ENCODE data around the gene TMEM200A. TPM values are rescaled to one million over a fixed set of nuclear protein-coding genes. Genes with fewer than 3 reads are reported as not detected.

The TMEM200A gene
- polyA plus RNA-seq, 1 donor from 2014 or later, result 31.3 TPM

DNA sequence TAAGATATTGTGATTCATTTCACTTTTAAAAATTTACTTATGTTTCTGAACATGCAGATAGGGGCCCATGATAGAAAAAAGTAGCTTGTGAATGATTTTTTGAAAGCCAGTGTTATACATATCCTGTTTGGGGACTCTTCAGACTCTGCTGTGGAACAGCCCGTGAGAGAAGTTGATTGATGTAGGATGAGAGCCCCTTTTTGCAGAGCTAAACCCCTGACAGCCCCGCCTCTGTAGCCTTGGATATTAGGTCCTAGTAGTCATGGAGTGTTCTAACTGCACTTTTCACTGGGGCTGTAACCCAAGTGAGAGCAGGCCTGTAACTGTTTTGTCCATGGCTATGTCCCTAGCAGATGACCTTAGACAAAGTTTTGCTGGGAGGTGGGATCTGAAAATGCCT is 8.2 kb downstream of the TMEM200A start:
- H3K9ac ChIP-seq (ENCODE audit: low read length), result no peak overlapping the region
- peaks cover 5% of the 10 kb centered on the region for H3K79me2 ChIP-seq (replicated peaks; ENCODE audit: insufficient read depth, low read length)
- no peaks in the 10 kb centered on the region for H4K20me1 ChIP-seq (ENCODE audit: insufficient read depth)
- H3K27me3 ChIP-seq (ENCODE audit: insufficient read depth, low read depth, low read length), result no peaks in the 10 kb centered on the region
- H3K27ac ChIP-seq (ENCODE audit: low read length), result no peak overlapping the region
- H3K9me3 ChIP-seq (ENCODE audit: low read length), result no peaks in the 10 kb centered on the region
- no peak overlapping the region for H3K4me3 ChIP-seq (ENCODE audit: low read length)
- no peak for TF ChIP-seq TAF1 (IDR thresholded peaks at IDR 0.05; ENCODE audit: low read depth)
- no peak for TF ChIP-seq EZH2 (IDR thresholded peaks at IDR 0.05; ENCODE audit: borderline replicate concordance, insufficient read depth, low read length, poor library complexity, severe bottlenecking)
- no peak for TF ChIP-seq RAD21 (conservative IDR thresholded peaks at IDR 0.05)
- TF ChIP-seq EP300 (conservative IDR thresholded peaks at IDR 0.05; ENCODE audit: poor library complexity, severe bottlenecking), result no peak
- no peak for TF ChIP-seq POLR2AphosphoS5 (IDR thresholded peaks at IDR 0.05)
- TF ChIP-seq, protein P1, sequence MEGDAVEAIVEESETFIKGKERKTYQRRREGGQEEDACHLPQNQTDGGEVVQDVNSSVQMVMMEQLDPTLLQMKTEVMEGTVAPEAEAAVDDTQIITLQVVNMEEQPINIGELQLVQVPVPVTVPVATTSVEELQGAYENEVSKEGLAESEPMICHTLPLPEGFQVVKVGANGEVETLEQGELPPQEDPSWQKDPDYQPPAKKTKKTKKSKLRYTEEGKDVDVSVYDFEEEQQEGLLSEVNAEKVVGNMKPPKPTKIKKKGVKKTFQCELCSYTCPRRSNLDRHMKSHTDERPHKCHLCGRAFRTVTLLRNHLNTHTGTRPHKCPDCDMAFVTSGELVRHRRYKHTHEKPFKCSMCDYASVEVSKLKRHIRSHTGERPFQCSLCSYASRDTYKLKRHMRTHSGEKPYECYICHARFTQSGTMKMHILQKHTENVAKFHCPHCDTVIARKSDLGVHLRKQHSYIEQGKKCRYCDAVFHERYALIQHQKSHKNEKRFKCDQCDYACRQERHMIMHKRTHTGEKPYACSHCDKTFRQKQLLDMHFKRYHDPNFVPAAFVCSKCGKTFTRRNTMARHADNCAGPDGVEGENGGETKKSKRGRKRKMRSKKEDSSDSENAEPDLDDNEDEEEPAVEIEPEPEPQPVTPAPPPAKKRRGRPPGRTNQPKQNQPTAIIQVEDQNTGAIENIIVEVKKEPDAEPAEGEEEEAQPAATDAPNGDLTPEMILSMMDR (IDR thresholded peaks at IDR 0.05; ENCODE audit: poor library complexity, severe bottlenecking), result no peak
- TF ChIP-seq MXI1 (conservative IDR thresholded peaks at IDR 0.05; ENCODE audit: poor library complexity, severe bottlenecking), result no peak
- TF ChIP-seq, protein P2, sequence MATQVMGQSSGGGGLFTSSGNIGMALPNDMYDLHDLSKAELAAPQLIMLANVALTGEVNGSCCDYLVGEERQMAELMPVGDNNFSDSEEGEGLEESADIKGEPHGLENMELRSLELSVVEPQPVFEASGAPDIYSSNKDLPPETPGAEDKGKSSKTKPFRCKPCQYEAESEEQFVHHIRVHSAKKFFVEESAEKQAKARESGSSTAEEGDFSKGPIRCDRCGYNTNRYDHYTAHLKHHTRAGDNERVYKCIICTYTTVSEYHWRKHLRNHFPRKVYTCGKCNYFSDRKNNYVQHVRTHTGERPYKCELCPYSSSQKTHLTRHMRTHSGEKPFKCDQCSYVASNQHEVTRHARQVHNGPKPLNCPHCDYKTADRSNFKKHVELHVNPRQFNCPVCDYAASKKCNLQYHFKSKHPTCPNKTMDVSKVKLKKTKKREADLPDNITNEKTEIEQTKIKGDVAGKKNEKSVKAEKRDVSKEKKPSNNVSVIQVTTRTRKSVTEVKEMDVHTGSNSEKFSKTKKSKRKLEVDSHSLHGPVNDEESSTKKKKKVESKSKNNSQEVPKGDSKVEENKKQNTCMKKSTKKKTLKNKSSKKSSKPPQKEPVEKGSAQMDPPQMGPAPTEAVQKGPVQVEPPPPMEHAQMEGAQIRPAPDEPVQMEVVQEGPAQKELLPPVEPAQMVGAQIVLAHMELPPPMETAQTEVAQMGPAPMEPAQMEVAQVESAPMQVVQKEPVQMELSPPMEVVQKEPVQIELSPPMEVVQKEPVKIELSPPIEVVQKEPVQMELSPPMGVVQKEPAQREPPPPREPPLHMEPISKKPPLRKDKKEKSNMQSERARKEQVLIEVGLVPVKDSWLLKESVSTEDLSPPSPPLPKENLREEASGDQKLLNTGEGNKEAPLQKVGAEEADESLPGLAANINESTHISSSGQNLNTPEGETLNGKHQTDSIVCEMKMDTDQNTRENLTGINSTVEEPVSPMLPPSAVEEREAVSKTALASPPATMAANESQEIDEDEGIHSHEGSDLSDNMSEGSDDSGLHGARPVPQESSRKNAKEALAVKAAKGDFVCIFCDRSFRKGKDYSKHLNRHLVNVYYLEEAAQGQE (IDR thresholded peaks at IDR 0.05; ENCODE audit: borderline replicate concordance), result no peak
- TF ChIP-seq SMC3 (conservative IDR thresholded peaks at IDR 0.05; ENCODE audit: poor library complexity), result no peak
- no peak overlapping the region for H2AFZ ChIP-seq (ENCODE audit: low read depth, low read length)
- no peaks in the 10 kb centered on the region for H3K36me3 ChIP-seq (ENCODE audit: insufficient read depth, low read length)
- H3F3A ChIP-seq (ENCODE audit: insufficient read depth, low read length, poor library complexity, severe bottlenecking), result no peaks in the 10 kb centered on the region
- no peak overlapping the region for H3K4me2 ChIP-seq (ENCODE audit: low read length)
- no peaks in the 10 kb centered on the region for H3K9me2 ChIP-seq (ENCODE audit: insufficient read depth, low read length)

DNA sequence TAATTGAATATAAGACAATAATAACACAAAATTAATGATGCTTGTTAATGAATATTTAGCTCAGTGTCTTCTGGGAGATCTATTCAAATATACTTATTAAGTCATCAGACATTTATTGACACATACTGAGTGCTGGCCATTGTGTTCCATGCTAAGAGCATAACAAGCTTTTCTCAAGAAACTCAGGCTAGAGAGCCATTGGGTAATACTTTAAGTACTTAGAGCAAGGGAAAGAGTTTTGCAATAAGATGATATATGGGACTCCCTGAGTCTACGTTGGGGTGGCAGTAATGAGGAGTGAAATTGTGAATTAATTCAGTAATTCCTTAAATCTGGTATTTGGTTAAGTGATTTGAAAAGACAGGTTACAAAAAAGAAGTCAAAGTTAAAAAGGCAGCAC is 11.1 kb downstream of the TMEM200A start:
- Histone ChIP-seq H3K36me3 (ENCODE audit: insufficient read depth, low read length) (no peaks in the 10 kb centered on the region), H4K20me1 (ENCODE audit: insufficient read depth) (no peaks in the 10 kb centered on the region), H3K4me2 (ENCODE audit: low read length) (no peak overlapping the region), H2AFZ (ENCODE audit: low read depth, low read length) (no peak overlapping the region), H3K27ac (ENCODE audit: low read length) (no peak overlapping the region), H3K27me3 (ENCODE audit: insufficient read depth, low read depth, low read length) (no peaks in the 10 kb centered on the region), H3K9ac (ENCODE audit: low read length) (no peak overlapping the region), H3K9me2 (ENCODE audit: insufficient read depth, low read length) (no peaks in the 10 kb centered on the region), H3F3A (ENCODE audit: insufficient read depth, low read length, poor library complexity, severe bottlenecking) (no peaks in the 10 kb centered on the region), H3K4me3 (ENCODE audit: low read length) (no peak overlapping the region), H3K9me3 (ENCODE audit: low read length) (no peaks in the 10 kb centered on the region), H3K79me2 (replicated peaks; ENCODE audit: insufficient read depth, low read length) (no peaks in the 10 kb centered on the region)
- TF ChIP-seq, protein P1 (IDR thresholded peaks at IDR 0.05; ENCODE audit: poor library complexity, severe bottlenecking), result no peak

Data from neural cell (in vitro differentiated cells).